A549 (cell line): ENCODE results near the gene GABBR2.

Experiments
- ESRRA ChIP-seq: fragments of 150-350 bp; IDR thresholded peaks from 2 replicates; pipeline ENCODE4 v1.6.1; 2014; ENCODE audit warnings: mild to moderate bottlenecking, low read length, borderline replicate concordance
- JUN ChIP-seq, 2 experiments: fragments of >200 bp; sonication (Bioruptor Twin); formaldehyde crosslinking; IDR thresholded peaks; 2 replicates in 1 of 2; 3 replicates in 1 of 2; pipeline ENCODE4 v1.6.1; 2016 to 2017
- POLR2A ChIP-seq: IDR thresholded peaks from 2 replicates; pipeline ENCODE4 v1.6.1; 2012; ENCODE audit warnings: mild to moderate bottlenecking, low read length
- SREBF2 ChIP-seq: fragments of 450-650 bp; IDR thresholded peaks from 2 replicates; pipeline ENCODE4 v1.6.1; 2014; ENCODE audit warnings: mild to moderate bottlenecking, moderate library complexity
- TF ChIP-seq, protein P1 (sequence below): fragments of >200 bp; sonication (Bioruptor Twin); formaldehyde crosslinking; IDR thresholded peaks from 3 replicates; pipeline ENCODE4 v1.5.1; 2016

DNA sequence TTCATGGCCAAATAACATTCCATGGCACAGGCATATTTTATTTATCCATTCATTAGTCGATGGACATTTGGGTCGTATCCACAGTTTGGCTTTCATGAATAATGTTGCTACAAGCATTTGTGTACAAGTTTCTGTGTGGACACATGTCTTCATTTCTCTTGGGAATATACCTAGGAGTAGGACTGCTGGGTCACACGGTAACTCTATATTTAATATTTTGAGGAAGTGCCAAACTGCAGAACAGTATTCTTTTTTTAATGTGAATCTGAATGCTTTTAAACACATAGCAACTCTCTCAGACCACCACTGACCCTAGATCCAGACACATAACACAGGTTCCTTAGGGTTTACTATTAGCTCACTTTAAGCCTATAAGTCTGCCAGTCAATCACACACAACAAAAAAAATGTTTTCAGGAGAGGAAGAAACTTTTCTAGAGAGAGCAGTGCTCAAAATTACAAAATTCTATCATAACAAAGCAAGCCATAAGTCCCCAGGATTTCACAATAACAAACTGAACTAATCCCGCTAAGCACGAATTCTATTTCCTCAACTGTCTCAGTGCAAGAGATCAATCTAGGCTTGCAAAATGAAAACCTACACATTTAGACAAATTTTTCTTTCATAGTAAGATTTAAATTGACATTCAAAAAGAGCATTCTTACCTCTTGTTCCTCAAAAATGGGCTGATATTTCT, 41.8 kb upstream of the GABBR2 start:
- TF ChIP-seq, protein P1, sequence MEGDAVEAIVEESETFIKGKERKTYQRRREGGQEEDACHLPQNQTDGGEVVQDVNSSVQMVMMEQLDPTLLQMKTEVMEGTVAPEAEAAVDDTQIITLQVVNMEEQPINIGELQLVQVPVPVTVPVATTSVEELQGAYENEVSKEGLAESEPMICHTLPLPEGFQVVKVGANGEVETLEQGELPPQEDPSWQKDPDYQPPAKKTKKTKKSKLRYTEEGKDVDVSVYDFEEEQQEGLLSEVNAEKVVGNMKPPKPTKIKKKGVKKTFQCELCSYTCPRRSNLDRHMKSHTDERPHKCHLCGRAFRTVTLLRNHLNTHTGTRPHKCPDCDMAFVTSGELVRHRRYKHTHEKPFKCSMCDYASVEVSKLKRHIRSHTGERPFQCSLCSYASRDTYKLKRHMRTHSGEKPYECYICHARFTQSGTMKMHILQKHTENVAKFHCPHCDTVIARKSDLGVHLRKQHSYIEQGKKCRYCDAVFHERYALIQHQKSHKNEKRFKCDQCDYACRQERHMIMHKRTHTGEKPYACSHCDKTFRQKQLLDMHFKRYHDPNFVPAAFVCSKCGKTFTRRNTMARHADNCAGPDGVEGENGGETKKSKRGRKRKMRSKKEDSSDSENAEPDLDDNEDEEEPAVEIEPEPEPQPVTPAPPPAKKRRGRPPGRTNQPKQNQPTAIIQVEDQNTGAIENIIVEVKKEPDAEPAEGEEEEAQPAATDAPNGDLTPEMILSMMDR, result no peak
- TF ChIP-seq SREBF2 (no peak), JUN (IDR thresholded peaks at IDR 0.05) (no peak), POLR2A (no peak), ESRRA (no peak)
